A549 treated with AZD9567 at 1 μM for 4 hours (cell line): ENCODE results near the gene EBLN2. TPM values are rescaled to one million over a fixed set of nuclear protein-coding genes. Genes with fewer than 3 reads are reported as not detected.

Experiments
- total RNA-seq: library from RNA; stranded (reverse); fragments of 200-300 nt; extraction: Qiagen RNA extraction; gene quantifications from 5 replicates; pipeline ENCODE4 v1.2.3, GENCODE V29; 2022; ENCODE audit not compliant: insufficient read depth

Gene EBLN2
- 0.39 to 0.70 TPM (median 0.50 TPM) in 4 of 5 replicates, not detected in the other for total RNA-seq

GRCh38 chr3:73061416-73061815 is at the start of gene EBLN2:
Gene EBLN2 (plus strand): TSS chr3:73061659. CDS start chr3:73062082, 423 bp downstream.

Other genes with a start within 250 kb of the EBLN2 start
- gene SHQ1, start 213.2 kb upstream of the EBLN2 start, total RNA-seq = 17.6 to 22.6 TPM (median 18.2 TPM) in 5 replicates
- gene GXYLT2, start 173.6 kb upstream of the EBLN2 start, total RNA-seq = 1.2 to 3.6 TPM (median 1.5 TPM) in 5 replicates
- gene PPP4R2, start 64.8 kb upstream of the EBLN2 start, total RNA-seq = 31.3 to 40.0 TPM (median 35.5 TPM) in 5 replicates